ENCODE results near the gene DNAL4. TPM values are rescaled to one million over a fixed set of nuclear protein-coding genes. Genes with fewer than 3 reads are reported as not detected.

Gene DNAL4
- total RNA-seq, 6 donors from 2014 or later = 14.7 to 23.7 (median 20.2) TPM

- H3K36me3 ChIP-seq = peaks cover 0 to 17% (median 10%) of the 10 kb centered on the region in 4 donors
- peaks cover 0 to 3% (median 0%) of the 10 kb centered on the region in 4 donors for H3K4me1 ChIP-seq
- H3K27me3 ChIP-seq = no peaks in the 10 kb centered on the region
- H3K4me3 ChIP-seq = no peak overlapping the region
- WGBS, 2 donors = 83 to 84% methylated on average over 11 of the region's 11 CpGs
- DNase-seq (no peak), ATAC-seq (ENCODE audit: low FRiP score in 2 of 2) (no peak)
- H3K9me3 ChIP-seq = no peaks in the 10 kb centered on the region
- TF ChIP-seq, protein P1, sequence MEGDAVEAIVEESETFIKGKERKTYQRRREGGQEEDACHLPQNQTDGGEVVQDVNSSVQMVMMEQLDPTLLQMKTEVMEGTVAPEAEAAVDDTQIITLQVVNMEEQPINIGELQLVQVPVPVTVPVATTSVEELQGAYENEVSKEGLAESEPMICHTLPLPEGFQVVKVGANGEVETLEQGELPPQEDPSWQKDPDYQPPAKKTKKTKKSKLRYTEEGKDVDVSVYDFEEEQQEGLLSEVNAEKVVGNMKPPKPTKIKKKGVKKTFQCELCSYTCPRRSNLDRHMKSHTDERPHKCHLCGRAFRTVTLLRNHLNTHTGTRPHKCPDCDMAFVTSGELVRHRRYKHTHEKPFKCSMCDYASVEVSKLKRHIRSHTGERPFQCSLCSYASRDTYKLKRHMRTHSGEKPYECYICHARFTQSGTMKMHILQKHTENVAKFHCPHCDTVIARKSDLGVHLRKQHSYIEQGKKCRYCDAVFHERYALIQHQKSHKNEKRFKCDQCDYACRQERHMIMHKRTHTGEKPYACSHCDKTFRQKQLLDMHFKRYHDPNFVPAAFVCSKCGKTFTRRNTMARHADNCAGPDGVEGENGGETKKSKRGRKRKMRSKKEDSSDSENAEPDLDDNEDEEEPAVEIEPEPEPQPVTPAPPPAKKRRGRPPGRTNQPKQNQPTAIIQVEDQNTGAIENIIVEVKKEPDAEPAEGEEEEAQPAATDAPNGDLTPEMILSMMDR (IDR thresholded peaks at IDR 0.05) = no peak
- TF ChIP-seq POLR2A (IDR thresholded peaks at IDR 0.05) (no peak), POLR2AphosphoS5 (IDR thresholded peaks at IDR 0.05) (no peak), EP300 (IDR thresholded peaks at IDR 0.05) (no peak)
- no peak overlapping the region for H3K27ac ChIP-seq
Observed at GRCh38 chr22:38774496-38775166, 19.3 kb downstream of the DNAL4 start.

- TF ChIP-seq POLR2AphosphoS5 (IDR thresholded peaks at IDR 0.05) (no peak), POLR2A (IDR thresholded peaks at IDR 0.05) (no peak), EP300 (IDR thresholded peaks at IDR 0.05) (no peak)
- TF ChIP-seq, protein P1 (IDR thresholded peaks at IDR 0.05) = no peak
- no peaks in the 10 kb centered on the region for H3K27me3 ChIP-seq
- WGBS, 2 donors = 92 to 93% methylated on average over 4 of the region's 4 CpGs
- peaks cover 0 to 5% (median 1%) of the 10 kb centered on the region in 4 donors for H3K4me1 ChIP-seq
- H3K36me3 ChIP-seq = peaks cover 0 to 5% (median 1%) of the 10 kb centered on the region in 4 donors
- no peak overlapping the region for H3K4me3 ChIP-seq
- no peaks in the 10 kb centered on the region for H3K9me3 ChIP-seq
- ATAC-seq (ENCODE audit: low FRiP score in 2 of 2) = no peak
- H3K27ac ChIP-seq = no peak overlapping the region
- no peak for DNase-seq
Observed at GRCh38 chr22:38773363-38773946, 20.5 kb downstream of the DNAL4 start.

GRCh38 chr22:38772623-38772873, 21.4 kb downstream of the DNAL4 start:
- Histone ChIP-seq H3K27ac (no peak overlapping the region), H3K4me3 (no peak overlapping the region), H3K4me1 (peaks cover 0 to 5% (median 1%) of the 10 kb centered on the region in 4 donors), H3K9me3 (no peaks in the 10 kb centered on the region), H3K36me3 (peaks cover 0 to 3% (median 0%) of the 10 kb centered on the region in 4 donors), H3K27me3 (no peaks in the 10 kb centered on the region)
- WGBS, 2 donors = 64 to 86% methylated on average over 3 to 8 of the region's 8 CpGs
- ATAC-seq (ENCODE audit: low FRiP score in 2 of 2) (no peak), DNase-seq (no peak)
- no peak for TF ChIP-seq POLR2AphosphoS5 (IDR thresholded peaks at IDR 0.05)
- TF ChIP-seq, protein P1 (IDR thresholded peaks at IDR 0.05) = no peak
- TF ChIP-seq EP300 (IDR thresholded peaks at IDR 0.05) = no peak
- TF ChIP-seq POLR2A (IDR thresholded peaks at IDR 0.05) = no peak

DNA sequence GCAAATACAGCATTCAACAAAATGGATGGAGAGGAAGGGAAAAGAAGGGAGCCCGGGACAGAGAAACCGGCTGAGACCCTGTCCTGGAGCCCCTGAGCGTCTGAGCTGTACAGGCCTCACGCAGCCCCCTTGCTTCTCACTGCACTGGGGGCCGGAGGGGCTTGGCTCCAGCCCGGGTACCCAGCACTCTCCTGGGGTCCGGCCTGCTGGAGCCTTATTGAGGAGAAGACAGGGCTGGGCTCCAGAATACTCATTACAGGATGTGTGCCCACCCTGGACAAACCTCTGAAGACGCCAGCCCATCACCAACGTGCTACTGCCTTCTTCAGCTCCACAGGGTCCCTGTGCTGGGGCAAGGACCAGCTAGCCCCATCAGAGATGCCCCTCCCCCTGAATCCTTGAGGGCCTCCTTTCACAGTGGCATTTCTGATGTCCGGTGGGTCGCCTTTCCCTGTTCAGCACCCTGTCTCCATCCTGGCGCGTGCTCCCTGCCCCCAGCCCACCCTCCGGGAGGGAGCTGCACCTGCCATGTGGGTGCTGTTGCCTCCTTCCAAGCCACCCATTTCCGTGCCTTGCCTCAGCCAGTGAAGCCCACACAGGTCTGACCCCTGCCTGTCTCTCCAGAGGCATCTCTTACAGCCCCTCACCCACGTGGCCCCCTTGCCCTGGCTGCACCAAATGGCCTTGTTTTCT, 23.5 kb downstream of the DNAL4 start:
- no peaks in the 10 kb centered on the region for H3K27me3 ChIP-seq
- 89 to 94% methylated on average over 16 of the region's 16 CpGs for WGBS, 2 donors
- H3K9me3 ChIP-seq = no peaks in the 10 kb centered on the region
- DNase-seq = no peak
- no peak overlapping the region for H3K4me3 ChIP-seq
- TF ChIP-seq POLR2AphosphoS5 (IDR thresholded peaks at IDR 0.05) (no peak), POLR2A (IDR thresholded peaks at IDR 0.05) (no peak), EP300 (IDR thresholded peaks at IDR 0.05) (no peak)
- TF ChIP-seq, protein P1 (IDR thresholded peaks at IDR 0.05) = no peak
- no peak for ATAC-seq (ENCODE audit: low FRiP score in 2 of 2)
- H3K4me1 ChIP-seq = peaks cover 0 to 10% (median 0%) of the 10 kb centered on the region in 4 donors
- H3K36me3 ChIP-seq = no peaks in the 10 kb centered on the region
- no peak overlapping the region for H3K27ac ChIP-seq
